GM12891 (cell line): Measurements from ENCODE around the gene FAM222A.

ENCODE experiments used
- POLR2A ChIP-seq: IDR thresholded peaks from 2 replicates; pipeline ENCODE4 v1.6.1; 2011; ENCODE audit warnings: low read depth, low read length, control low read depth
- POLR2AphosphoS5 ChIP-seq: IDR thresholded peaks from 2 replicates; pipeline ENCODE4 v1.6.1; 2011; ENCODE audit warnings: low read depth, low read length, control low read depth
- TAF1 ChIP-seq: IDR thresholded peaks from 2 replicates; pipeline ENCODE4 v1.6.1; 2011; ENCODE audit warnings: low read depth, low read length, control low read depth

DNA sequence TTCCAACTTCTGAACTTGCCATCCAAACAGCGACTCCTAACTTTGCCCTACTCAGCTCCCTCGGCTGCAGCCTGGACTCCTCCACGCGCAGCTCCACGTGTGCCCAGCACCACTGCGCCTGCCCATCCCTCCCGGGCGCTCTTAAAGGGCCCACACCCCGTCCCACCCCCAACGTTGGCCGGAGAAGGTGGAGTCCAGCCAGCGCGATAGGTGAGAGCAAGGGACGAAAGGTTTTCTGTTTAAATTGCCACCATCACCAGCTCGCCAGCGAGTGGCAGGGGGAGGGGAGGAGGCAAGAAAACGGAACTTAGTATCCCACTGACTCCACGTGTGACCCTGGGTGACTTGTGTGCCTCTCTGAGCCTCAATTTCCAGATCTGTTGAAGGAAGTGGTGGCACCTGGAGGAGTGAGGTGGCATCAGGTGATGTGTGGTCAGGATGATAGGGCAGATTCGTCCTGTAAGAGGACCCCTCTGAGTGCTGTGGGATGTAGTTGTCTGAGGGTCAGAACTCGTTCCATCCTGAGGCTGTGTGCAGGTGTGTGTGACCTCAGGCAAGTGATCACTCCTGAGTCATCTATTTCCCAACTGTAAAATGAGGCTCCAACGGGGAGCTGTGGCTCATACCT lies 59.9 kb downstream of the FAM222A start:
- TF ChIP-seq POLR2A (no peak), POLR2AphosphoS5 (no peak), TAF1 (no peak)
